GM23338 (cell line): ENCODE measurements around the gene FOCAD. TPM values are rescaled to one million over a fixed set of nuclear protein-coding genes. Genes with fewer than 3 reads are reported as not detected.

Experiments used
- ATAC-seq: fragments of 200-7000 bp; cut with Tn5 transposase; 3 replicates; pipeline ENCODE4 v1.9.1; 2020
- DNase-seq: peaks from one replicate; pipeline ENCODE4 v3.0.0-alpha.2; 2015; ENCODE audit warnings: low spot score
- H2AFZ ChIP-seq: fragments of 200-600 bp; sonication (generic); 2 replicates; pipeline ENCODE4 v1.8.0; 2016; ENCODE audit warnings: antibody characterized with exemption, mild to moderate bottlenecking, moderate library complexity
- H3F3A ChIP-seq: fragments of 200-600 bp; sonication (generic); replicated peaks from 2 replicates; pipeline ENCODE4 v1.8.0; 2017; ENCODE audit warnings: antibody characterized with exemption, mixed run types, low read depth
- H3K27ac ChIP-seq: fragments of 200-600 bp; sonication (generic); 2 replicates; pipeline ENCODE4 v1.6.1; 2016; ENCODE audit warnings: low read depth
- H3K27me3 ChIP-seq: fragments of 200-600 bp; sonication (generic); 2 replicates; pipeline ENCODE4 v1.8.0; 2016; ENCODE audit warnings: mild to moderate bottlenecking, mixed run types, moderate library complexity; ENCODE audit not compliant: insufficient read depth
- H3K36me3 ChIP-seq: fragments of 200-600 bp; sonication (generic); 2 replicates; pipeline ENCODE4 v1.8.0; 2016; ENCODE audit warnings: mild to moderate bottlenecking; ENCODE audit not compliant: insufficient read depth
- H3K4me1 ChIP-seq: fragments of 200-600 bp; sonication (generic); 2 replicates; pipeline ENCODE4 v1.8.0; 2016; ENCODE audit warnings: mild to moderate bottlenecking, moderate library complexity; ENCODE audit not compliant: insufficient read depth
- H3K4me2 ChIP-seq: fragments of 200-600 bp; sonication (generic); 2 replicates; pipeline ENCODE4 v1.7.1; 2017; ENCODE audit warnings: mixed run types
- H3K4me3 ChIP-seq: fragments of 200-600 bp; sonication (generic); 2 replicates; pipeline ENCODE4 v1.6.1; 2016; ENCODE audit warnings: mixed run types
- H3K79me2 ChIP-seq: fragments of 200-600 bp; sonication (generic); replicated peaks from 2 replicates; pipeline ENCODE4 v1.8.0; 2017; ENCODE audit warnings: mild to moderate bottlenecking; ENCODE audit not compliant: insufficient read depth
- H3K9me2 ChIP-seq: fragments of 200-600 bp; sonication (generic); 2 replicates; pipeline ENCODE4 v1.8.0; 2017; ENCODE audit not compliant: insufficient read depth
- H4K20me1 ChIP-seq: fragments of 200-600 bp; sonication (generic); replicated peaks from 2 replicates; pipeline ENCODE4 v1.8.0; 2017; ENCODE audit warnings: mild to moderate bottlenecking; ENCODE audit not compliant: insufficient read depth
- H3K27ac Mint-ChIP-seq: 2 replicates; pipeline ENCODE4 v1.8.0; 2020; ENCODE audit warnings: inconsistent platforms, mild to moderate bottlenecking, moderate library complexity, mixed read lengths
- H3K27me3 Mint-ChIP-seq: 3 replicates; pipeline ENCODE4 v1.8.0; 2022; ENCODE audit warnings: low read depth, mild to moderate bottlenecking, moderate library complexity, mixed read lengths, inconsistent platforms; ENCODE audit not compliant: insufficient read depth, poor library complexity
- H3K36me3 Mint-ChIP-seq: 3 replicates; pipeline ENCODE4 v1.8.0; 2021; ENCODE audit warnings: low read depth, mild to moderate bottlenecking, inconsistent platforms, moderate library complexity, mixed read lengths
- H3K4me1 Mint-ChIP-seq: 3 replicates; pipeline ENCODE4 v1.8.0; 2020; ENCODE audit warnings: mild to moderate bottlenecking, inconsistent platforms, mixed read lengths
- H3K4me3 Mint-ChIP-seq: 3 replicates; pipeline ENCODE4 v1.8.0; 2021; ENCODE audit warnings: moderate library complexity, mild to moderate bottlenecking, inconsistent platforms, mixed read lengths
- H3K9me3 Mint-ChIP-seq: 3 replicates; pipeline ENCODE4 v1.8.0; 2020; ENCODE audit warnings: moderate library complexity, mild to moderate bottlenecking, inconsistent platforms, mixed read lengths
- CREB1 ChIP-seq: fragments of 250-450 bp; sonication (Bioruptor Pico); IDR thresholded peaks from 2 replicates; pipeline ENCODE4 v1.5.0; 2020; ENCODE audit warnings: low read depth, mild to moderate bottlenecking, moderate library complexity
- CTCF ChIP-seq, 2 experiments: fragments of 200-600 bp in 1 of 2; sonication (generic) in 1 of 2; conservative IDR thresholded peaks; 2 replicates each; pipeline versions ENCODE4 v1.5.1 to v1.6.1; 2016 to 2017; ENCODE audit warnings: antibody characterized with exemption in 2 of 2, low read depth in 2 of 2, mild to moderate bottlenecking in 2 of 2, moderate library complexity in 1 of 2
- EZH2phosphoT487 ChIP-seq: fragments of 200-600 bp; sonication (generic); IDR thresholded peaks from one replicate; pipeline ENCODE4 v1.8.1; 2018; ENCODE audit warnings: antibody characterized with exemption; ENCODE audit not compliant: unreplicated experiment
- JUNB ChIP-seq: IDR thresholded peaks from one replicate; pipeline ENCODE4 v1.6.1; 2016; ENCODE audit warnings: antibody characterized with exemption; ENCODE audit not compliant: unreplicated experiment
- NANOG ChIP-seq: IDR thresholded peaks from 2 replicates; pipeline ENCODE4 v1.6.1; 2016; ENCODE audit warnings: antibody characterized with exemption, borderline replicate concordance
- STAT1 ChIP-seq: IDR thresholded peaks from one replicate; pipeline ENCODE4 v1.6.1; 2016; ENCODE audit warnings: antibody characterized with exemption; ENCODE audit not compliant: unreplicated experiment
- ZNF331 ChIP-seq: fragments of 250-450 bp; sonication (Bioruptor Pico); IDR thresholded peaks from 2 replicates; pipeline ENCODE4 v1.5.0; 2020; ENCODE audit warnings: low read depth, mild to moderate bottlenecking, moderate library complexity
- polyA plus RNA-seq: library from polyadenylated mRNA; unstranded; fragments of >200 nt; fragmentation: Nextera tagmentation; extraction: Ambion mirVana; gene quantifications from 2 replicates; pipeline ENCODE4 v1.2.1, GENCODE V29; 2016
- total RNA-seq: library from RNA; depleted of rRNA; stranded (reverse); fragments of >200 nt; shearing (Covaris generic); gene quantifications from 2 replicates; pipeline ENCODE4 v1.2.3, GENCODE V29; 2014
- TF ChIP-seq, protein P1 (sequence below): fragments of 250-450 bp; sonication (Bioruptor Pico); IDR thresholded peaks from 2 replicates; pipeline ENCODE4 v1.5.0; 2020; ENCODE audit warnings: mild to moderate bottlenecking, moderate library complexity
- TF ChIP-seq, protein P2 (sequence below): IDR thresholded peaks from 2 replicates; pipeline ENCODE4 v1.6.1; 2016; ENCODE audit warnings: antibody characterized with exemption

FOCAD gene
- total and polyA plus RNA-seq, 2 experiments from 2014 or later = 13.7 to 66.5 TPM

DNA sequence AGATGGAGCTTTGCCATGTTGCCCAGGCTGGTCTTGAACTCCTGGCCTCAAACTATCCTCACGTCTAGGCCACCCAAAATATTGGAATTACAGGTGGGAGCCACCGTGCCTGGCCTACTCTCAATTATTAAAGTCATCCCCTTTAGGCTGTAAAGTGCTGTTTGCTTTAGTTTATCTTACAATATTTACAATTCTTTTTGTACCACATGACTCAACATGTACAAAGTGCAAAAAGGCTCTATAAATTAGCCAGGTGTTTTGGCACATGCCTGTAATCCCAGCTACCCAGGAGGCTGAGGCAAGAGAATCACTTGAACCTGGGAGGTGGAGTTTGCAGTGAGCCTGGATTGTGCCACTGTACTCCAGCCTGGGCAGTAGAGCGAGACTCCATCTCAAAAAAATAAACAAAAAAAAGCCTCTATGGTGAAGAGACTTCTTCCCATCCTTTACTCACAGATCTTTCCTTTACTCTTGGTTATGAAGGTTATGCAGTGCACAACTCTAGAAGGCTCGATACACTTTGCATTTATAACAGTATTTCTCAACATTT, 33.2 kb upstream of the FOCAD start:
- no peaks in the 10 kb centered on the region; the same call in 2 of the 3 replicates for H3K9me3 Mint-ChIP-seq
- Histone ChIP-seq H2AFZ (no peak overlapping the region), H3K4me3 (no peak overlapping the region), H3K9me2 (no peaks in the 10 kb centered on the region), H3K36me3 (no peaks in the 10 kb centered on the region), H3K79me2 (no peaks in the 10 kb centered on the region), H3F3A (no peaks in the 10 kb centered on the region), H4K20me1 (no peaks in the 10 kb centered on the region), H3K4me2 (no peak overlapping the region), H3K4me1 (no peaks in the 10 kb centered on the region), H3K27ac (no peak overlapping the region), H3K27me3 (no peaks in the 10 kb centered on the region)
- no peak for DNase-seq
- H3K36me3 Mint-ChIP-seq = 0 out of 3 replicates have a peak, but pooled peaks cover 6% of the 10 kb centered on the region
- no peak overlapping the region for H3K4me3 Mint-ChIP-seq
- no peak for ATAC-seq
- no peak overlapping the region for H3K27ac Mint-ChIP-seq
- peaks cover 3% of the 10 kb centered on the region; the same call in 2 of the 3 replicates for H3K4me1 Mint-ChIP-seq
- TF ChIP-seq STAT1 (no peak), CTCF (conservative IDR thresholded peaks at IDR 0.05; ENCODE audit: low read depth in 2 of 2) (no peak), EZH2phosphoT487 (no peak), JUNB (no peak), NANOG (no peak), CREB1 (CRISPR knock-in tag) (no peak), ZNF331 (CRISPR knock-in tag) (no peak)
- TF ChIP-seq, protein P1, sequence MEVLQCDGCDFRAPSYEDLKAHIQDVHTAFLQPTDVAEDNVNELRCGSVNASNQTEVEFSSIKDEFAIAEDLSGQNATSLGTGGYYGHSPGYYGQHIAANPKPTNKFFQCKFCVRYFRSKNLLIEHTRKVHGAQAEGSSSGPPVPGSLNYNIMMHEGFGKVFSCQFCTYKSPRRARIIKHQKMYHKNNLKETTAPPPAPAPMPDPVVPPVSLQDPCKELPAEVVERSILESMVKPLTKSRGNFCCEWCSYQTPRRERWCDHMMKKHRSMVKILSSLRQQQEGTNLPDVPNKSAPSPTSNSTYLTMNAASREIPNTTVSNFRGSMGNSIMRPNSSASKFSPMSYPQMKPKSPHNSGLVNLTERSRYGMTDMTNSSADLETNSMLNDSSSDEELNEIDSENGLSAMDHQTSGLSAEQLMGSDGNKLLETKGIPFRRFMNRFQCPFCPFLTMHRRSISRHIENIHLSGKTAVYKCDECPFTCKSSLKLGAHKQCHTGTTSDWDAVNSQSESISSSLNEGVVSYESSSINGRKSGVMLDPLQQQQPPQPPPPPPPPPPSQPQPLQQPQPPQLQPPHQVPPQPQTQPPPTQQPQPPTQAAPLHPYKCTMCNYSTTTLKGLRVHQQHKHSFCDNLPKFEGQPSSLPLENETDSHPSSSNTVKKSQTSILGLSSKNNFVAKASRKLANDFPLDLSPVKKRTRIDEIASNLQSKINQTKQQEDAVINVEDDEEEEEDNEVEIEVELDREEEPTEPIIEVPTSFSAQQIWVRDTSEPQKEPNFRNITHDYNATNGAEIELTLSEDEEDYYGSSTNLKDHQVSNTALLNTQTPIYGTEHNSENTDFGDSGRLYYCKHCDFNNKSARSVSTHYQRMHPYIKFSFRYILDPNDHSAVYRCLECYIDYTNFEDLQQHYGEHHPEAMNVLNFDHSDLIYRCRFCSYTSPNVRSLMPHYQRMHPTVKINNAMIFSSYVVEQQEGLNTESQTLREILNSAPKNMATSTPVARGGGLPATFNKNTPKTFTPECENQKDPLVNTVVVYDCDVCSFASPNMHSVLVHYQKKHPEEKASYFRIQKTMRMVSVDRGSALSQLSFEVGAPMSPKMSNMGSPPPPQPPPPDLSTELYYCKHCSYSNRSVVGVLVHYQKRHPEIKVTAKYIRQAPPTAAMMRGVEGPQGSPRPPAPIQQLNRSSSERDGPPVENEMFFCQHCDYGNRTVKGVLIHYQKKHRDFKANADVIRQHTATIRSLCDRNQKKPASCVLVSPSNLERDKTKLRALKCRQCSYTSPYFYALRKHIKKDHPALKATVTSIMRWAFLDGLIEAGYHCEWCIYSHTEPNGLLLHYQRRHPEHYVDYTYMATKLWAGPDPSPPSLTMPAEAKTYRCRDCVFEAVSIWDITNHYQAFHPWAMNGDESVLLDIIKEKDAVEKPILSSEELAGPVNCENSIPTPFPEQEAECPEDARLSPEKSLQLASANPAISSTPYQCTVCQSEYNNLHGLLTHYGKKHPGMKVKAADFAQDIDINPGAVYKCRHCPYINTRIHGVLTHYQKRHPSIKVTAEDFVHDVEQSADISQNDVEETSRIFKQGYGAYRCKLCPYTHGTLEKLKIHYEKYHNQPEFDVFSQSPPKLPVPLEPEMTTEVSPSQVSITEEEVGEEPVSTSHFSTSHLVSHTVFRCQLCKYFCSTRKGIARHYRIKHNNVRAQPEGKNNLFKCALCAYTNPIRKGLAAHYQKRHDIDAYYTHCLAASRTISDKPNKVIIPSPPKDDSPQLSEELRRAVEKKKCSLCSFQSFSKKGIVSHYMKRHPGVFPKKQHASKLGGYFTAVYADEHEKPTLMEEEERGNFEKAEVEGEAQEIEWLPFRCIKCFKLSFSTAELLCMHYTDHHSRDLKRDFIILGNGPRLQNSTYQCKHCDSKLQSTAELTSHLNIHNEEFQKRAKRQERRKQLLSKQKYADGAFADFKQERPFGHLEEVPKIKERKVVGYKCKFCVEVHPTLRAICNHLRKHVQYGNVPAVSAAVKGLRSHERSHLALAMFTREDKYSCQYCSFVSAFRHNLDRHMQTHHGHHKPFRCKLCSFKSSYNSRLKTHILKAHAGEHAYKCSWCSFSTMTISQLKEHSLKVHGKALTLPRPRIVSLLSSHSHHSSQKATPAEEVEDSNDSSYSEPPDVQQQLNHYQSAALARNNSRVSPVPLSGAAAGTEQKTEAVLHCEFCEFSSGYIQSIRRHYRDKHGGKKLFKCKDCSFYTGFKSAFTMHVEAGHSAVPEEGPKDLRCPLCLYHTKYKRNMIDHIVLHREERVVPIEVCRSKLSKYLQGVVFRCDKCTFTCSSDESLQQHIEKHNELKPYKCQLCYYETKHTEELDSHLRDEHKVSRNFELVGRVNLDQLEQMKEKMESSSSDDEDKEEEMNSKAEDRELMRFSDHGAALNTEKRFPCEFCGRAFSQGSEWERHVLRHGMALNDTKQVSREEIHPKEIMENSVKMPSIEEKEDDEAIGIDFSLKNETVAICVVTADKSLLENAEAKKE = no peak
- TF ChIP-seq, protein P2, sequence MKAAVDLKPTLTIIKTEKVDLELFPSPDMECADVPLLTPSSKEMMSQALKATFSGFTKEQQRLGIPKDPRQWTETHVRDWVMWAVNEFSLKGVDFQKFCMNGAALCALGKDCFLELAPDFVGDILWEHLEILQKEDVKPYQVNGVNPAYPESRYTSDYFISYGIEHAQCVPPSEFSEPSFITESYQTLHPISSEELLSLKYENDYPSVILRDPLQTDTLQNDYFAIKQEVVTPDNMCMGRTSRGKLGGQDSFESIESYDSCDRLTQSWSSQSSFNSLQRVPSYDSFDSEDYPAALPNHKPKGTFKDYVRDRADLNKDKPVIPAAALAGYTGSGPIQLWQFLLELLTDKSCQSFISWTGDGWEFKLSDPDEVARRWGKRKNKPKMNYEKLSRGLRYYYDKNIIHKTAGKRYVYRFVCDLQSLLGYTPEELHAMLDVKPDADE = no peak
- no peaks in the 10 kb centered on the region for H3K27me3 Mint-ChIP-seq
